GM12878 (cell line): Measurements from ENCODE around the gene ALDH18A1. TPM values are rescaled to one million over a fixed set of nuclear protein-coding genes. Genes with fewer than 3 reads are reported as not detected.
A peak's percentile ranks its signal among the peaks of the same experiment; 100 is the strongest.

Experiments used
- ATAC-seq: fragments of 200-7000 bp; cut with Tn5 transposase; 3 replicates; pipeline ENCODE4 v1.9.1; 2020; ENCODE audit warnings: mild to moderate bottlenecking, moderate library complexity
- Bru-seq: library from RNA; stranded (reverse); fragments of 400-500 nt; gene quantifications from one replicate; lab custom pipeline; 2021; lab: Mats Ljungman, UMichigan
- BruChase-seq, 2 experiments: library from RNA; stranded (reverse); fragments of 400-500 nt; gene quantifications; one replicate each; lab custom pipeline; 2021; lab: Mats Ljungman, UMichigan
- BruUV-seq: library from RNA; stranded (reverse); fragments of 400-500 nt; replicated peaks from 2 replicates; lab custom pipeline; 2021; lab: Mats Ljungman, UMichigan
- CTCF ChIA-PET: fragments of 300-600 bp; sonication (Branson Sonifier 250); formaldehyde crosslinking; extraction: SDS; loops from one replicate; lab custom pipeline; 2021; ENCODE audit warnings: inconsistent platforms; lab: Yijun Ruan, JAX
- POLR2A ChIA-PET: fragments of 350-600 bp; formaldehyde crosslinking; extraction: SDS; loops from one replicate; lab custom pipeline; 2021; ENCODE audit warnings: inconsistent platforms; lab: Charles Lee
- RAD21 ChIA-PET: fragments of 300-600 bp; sonication (Branson Sonifier 250); formaldehyde crosslinking; loops from one replicate; lab custom pipeline; 2023; ENCODE audit warnings: antibody characterized with exemption; ENCODE audit not compliant: unreplicated experiment; lab: Charles Lee
- SMC1A ChIA-PET: fragments of 300-600 bp; sonication (Branson Sonifier 250); formaldehyde crosslinking; loops from one replicate; lab custom pipeline; 2023; ENCODE audit not compliant: unreplicated experiment, uncharacterized antibody; lab: Charles Lee
- DNase-seq: peaks from one replicate; pipeline ENCODE4 v3.0.0-alpha.2; 2011; ENCODE audit warnings: low read depth, low spot score
- FAIRE-seq: peaks from 3 replicates; lab custom pipeline; 2011; peaks lifted over from hg19 to GRCh38; lab: Jason Lieb, UNC
- H2AFZ ChIP-seq: 2 replicates; pipeline ENCODE4 v1.6.0; 2011; ENCODE audit warnings: low read depth, low read length, control low read depth; ENCODE audit not compliant: control insufficient read depth
- H3K27ac ChIP-seq: 2 replicates; pipeline ENCODE4 v1.5.1; 2011; ENCODE audit warnings: control low read depth; ENCODE audit not compliant: control insufficient read depth, insufficient read depth
- H3K27me3 ChIP-seq, 2 experiments: replicated peaks in 1 of 2; 2 replicates each; pipeline versions ENCODE4 v1.6.0 to v1.6.1; 2011; ENCODE audit warnings: low read length in 1 of 2; ENCODE audit not compliant: control insufficient read depth in 2 of 2, insufficient read depth in 2 of 2
- H3K36me3 ChIP-seq, 2 experiments: 2 replicates each; pipeline ENCODE4 v1.5.1; 2011; ENCODE audit warnings: low read length in 1 of 2; ENCODE audit not compliant: control insufficient read depth in 2 of 2, insufficient read depth in 2 of 2
- H3K4me1 ChIP-seq: 2 replicates; pipeline ENCODE4 v1.6.1; 2011; ENCODE audit warnings: mild to moderate bottlenecking, low read length, moderate library complexity, mixed read lengths; ENCODE audit not compliant: control insufficient read depth, insufficient read depth
- H3K4me2 ChIP-seq: 2 replicates; pipeline ENCODE4 v1.6.0; 2011; ENCODE audit warnings: control low read depth; ENCODE audit not compliant: control insufficient read depth, insufficient read depth
- H3K4me3 ChIP-seq: fragments of 200-600 bp; sonication (generic); 2 replicates; pipeline ENCODE4 v1.5.1; 2016
- H3K79me2 ChIP-seq: 2 replicates; pipeline ENCODE4 v1.6.0; 2011; ENCODE audit warnings: low read length; ENCODE audit not compliant: control insufficient read depth, insufficient read depth
- H3K9ac ChIP-seq: 2 replicates; pipeline ENCODE4 v1.8.0; 2011; ENCODE audit warnings: low read length, control low read depth, mixed read lengths; ENCODE audit not compliant: control insufficient read depth, insufficient read depth
- H3K9me3 ChIP-seq: replicated peaks from 3 replicates; pipeline ENCODE4 v1.5.1; 2011; ENCODE audit warnings: mild to moderate bottlenecking, low read length; ENCODE audit not compliant: control insufficient read depth, insufficient read depth
- H4K20me1 ChIP-seq: 2 replicates; pipeline ENCODE4 v1.6.0; 2011; ENCODE audit not compliant: control insufficient read depth, insufficient read depth
- E4F1 ChIP-seq: fragments of 450-650 bp; IDR thresholded peaks from 2 replicates; pipeline ENCODE4 v1.6.1; 2018; ENCODE audit warnings: borderline replicate concordance, mild to moderate bottlenecking; ENCODE audit not compliant: partially characterized antibody
- IKZF1 ChIP-seq: fragments of 450-650 bp; conservative IDR thresholded peaks from 2 replicates; pipeline ENCODE4 v1.6.1; 2017; ENCODE audit warnings: antibody characterized with exemption, mild to moderate bottlenecking
- MAX ChIP-seq: IDR thresholded peaks from 2 replicates; pipeline ENCODE4 v1.6.1; 2012; ENCODE audit warnings: low read depth, low read length, improper control_type of control experiment
- POLR2A ChIP-seq: IDR thresholded peaks from 2 replicates; pipeline ENCODE4 v1.6.1; 2011; ENCODE audit warnings: low read depth, mild to moderate bottlenecking, low read length
- POLR2AphosphoS5 ChIP-seq: IDR thresholded peaks from 2 replicates; pipeline ENCODE4 v1.6.1; 2011; ENCODE audit warnings: mild to moderate bottlenecking, low read length, inconsistent platforms
- RB1 ChIP-seq: fragments of 450-650 bp; formaldehyde crosslinking; IDR thresholded peaks from 2 replicates; pipeline ENCODE4 v1.6.1; 2017; ENCODE audit warnings: mild to moderate bottlenecking, borderline replicate concordance
- RCOR1 ChIP-seq: conservative IDR thresholded peaks from 2 replicates; pipeline ENCODE4 v1.6.1; 2012; ENCODE audit warnings: low read depth, low read length, improper control_type of control experiment
- SMARCA5 ChIP-seq: fragments of 450-650 bp; IDR thresholded peaks from 2 replicates; pipeline ENCODE4 v1.6.1; 2017; ENCODE audit warnings: mild to moderate bottlenecking
- TBL1XR1 ChIP-seq: IDR thresholded peaks from 2 replicates; pipeline ENCODE4 v1.6.1; 2012; ENCODE audit warnings: low read depth, low read length, improper control_type of control experiment
- TCF7 ChIP-seq: IDR thresholded peaks from 2 replicates; pipeline ENCODE4 v1.6.1; 2014; ENCODE audit warnings: antibody characterized with exemption, borderline replicate concordance
- WGBS: methylation state at CpG from one replicate; pipeline ENCODE4 v1.1.6; 2016; ENCODE audit warnings: low lambda C conversion rate; ENCODE audit not compliant: insufficient replicate concordance, insufficient coverage; ENCODE audit errors: missing lambda C conversion rate; 5-methylcytosine and 5-hydroxymethylcytosine counted together
- in situ Hi-C: fragments of 300-500 bp; cut with MboI; formaldehyde crosslinking; loops from 9 replicates; pipeline ENCODE4 v1.14.3; 2018; ENCODE audit warnings: mixed read lengths
- intact Hi-C: fragments of 100-400 bp; cut with micrococcal nuclease; formaldehyde crosslinking; loops from one replicate; pipeline ENCODE4 v1.14.2; 2022; ENCODE audit not compliant: unreplicated experiment
- long read RNA-seq, 2 experiments: library from polyadenylated mRNA; unstranded; transcript quantifications; one replicate each; pipeline ENCODE4 v2.0.0, GENCODE V29; 2019 to 2020
- polyA minus RNA-seq, 3 experiments: library from RNA; depleted of rRNA, polyadenylated mRNA; stranded (reverse); fragments of >200 nt; gene quantifications; 2 replicates each; pipeline ENCODE4 v1.2.3, GENCODE V29; 2011
- polyA plus RNA-seq, 11 experiments: library from polyadenylated mRNA; depleted of rRNA in 4 of 11; unstranded in 6 of 11; stranded (reverse) in 5 of 11; fragments of >200 nt; fragmentation: Nextera tagmentation in 4 of 11; fragmentation: Illumina TruSeq in 1 of 11; extraction: Ambion mirVana in 4 of 11; extraction: Trizol in 1 of 11; gene quantifications; 1 replicate in 1 of 11; 2 replicates in 10 of 11; pipeline versions ENCODE4 v1.2.1 to v1.2.3, GENCODE V29; 2011 to 2016; ENCODE audit warnings: inconsistent platforms in 2 of 11, missing spikeins in 2 of 11, low read depth in 1 of 11
- total RNA-seq, 4 experiments: library from RNA; depleted of rRNA in 3 of 4; stranded (reverse); fragments of >200 nt in 3 of 4; fragmentation: Illumina TruSeq in 1 of 4; extraction: Trizol in 1 of 4; gene quantifications; 2 replicates each; pipeline versions ENCODE4 v1.2.1 to v1.2.3, GENCODE V29; 2013 to 2021

The ALDH18A1 gene
- 38.8 and 40.6 TPM in 2 replicates for total RNA-seq (2013; cell fraction: nucleolus; rRNA removed)
- total RNA-seq (2014; rRNA removed) (95.0 and 97.1 TPM in 2 replicates), total RNA-seq (2014; rRNA removed; fragmentation: Illumina TruSeq; extraction: Trizol) (80.8 and 87.6 TPM in 2 replicates), total RNA-seq (2021) (118 and 121 TPM in 2 replicates), polyA plus RNA-seq (2011; rRNA removed) (115 and 118 TPM in 2 replicates), polyA plus RNA-seq (2014; fragmentation: Illumina TruSeq; extraction: Trizol) (104 and 119 TPM in 2 replicates), polyA plus RNA-seq (2014; fragmentation: Nextera tagmentation; extraction: Ambion mirVana) (10 to 100 TPM; 24.3 to 32.8 TPM), polyA plus RNA-seq (2014; rRNA removed) (71.6 and 80.0 TPM in 2 replicates), polyA plus RNA-seq (2016; fragmentation: Nextera tagmentation; extraction: Ambion mirVana) (100 to 1,000 TPM; 107 to 108 TPM), polyA minus RNA-seq (2011; rRNA and poly(A)+ RNA removed) (130 and 166 TPM in 2 replicates), Bru-seq, nascent RNA (percentile 79 among the genes with signal in this experiment), BruChase-seq, experiment 1, labeled RNA remaining after a 6-hour chase (percentile 80 among the genes with signal in this experiment), BruChase-seq, experiment 2, labeled RNA remaining after a 2-hour chase (percentile 77 among the genes with signal in this experiment)
- polyA plus RNA-seq (2011; ENCODE audit: low read depth) = 48.4 TPM
- 90.3 and 97.0 TPM in 2 replicates for polyA plus RNA-seq (2011; cell fraction: cytosol; rRNA removed)
- polyA plus RNA-seq (2011; cell fraction: nucleus; rRNA removed) = 267 and 465 TPM in 2 replicates
- 55.6 and 58.6 TPM in 2 replicates for polyA plus RNA-seq (2012)
- polyA minus RNA-seq (2011; cell fraction: cytosol; rRNA and poly(A)+ RNA removed) = 32.9 and 39.4 TPM in 2 replicates
- polyA minus RNA-seq (2011; cell fraction: nucleus; rRNA and poly(A)+ RNA removed) = 70.1 and 92.0 TPM in 2 replicates
- long read RNA-seq, experiment 1, transcript ALDH18A1-201 (18 exons, 3,337 nt) = minor isoform, 9 of 93 reads
- long read RNA-seq, experiment 1, transcript ALDH18A1-202 (18 exons, 3,359 nt) = major isoform, 56 of 93 reads
- long read RNA-seq, experiment 1, partial matches to known transcripts = 12 of 93 reads
- long read RNA-seq, experiment 1, other reads (novel, unspliced or antisense) = 16 of 93 reads
- long read RNA-seq, experiment 2, transcript ALDH18A1-201 (18 exons, 3,337 nt) = minor isoform, 51 of 433 reads
- long read RNA-seq, experiment 2, transcript ALDH18A1-202 (18 exons, 3,359 nt) = major isoform, 262 of 433 reads
- long read RNA-seq, experiment 2, partial matches to known transcripts = 75 of 433 reads
- long read RNA-seq, experiment 2, other reads (novel, unspliced or antisense) = 45 of 433 reads

DNA sequence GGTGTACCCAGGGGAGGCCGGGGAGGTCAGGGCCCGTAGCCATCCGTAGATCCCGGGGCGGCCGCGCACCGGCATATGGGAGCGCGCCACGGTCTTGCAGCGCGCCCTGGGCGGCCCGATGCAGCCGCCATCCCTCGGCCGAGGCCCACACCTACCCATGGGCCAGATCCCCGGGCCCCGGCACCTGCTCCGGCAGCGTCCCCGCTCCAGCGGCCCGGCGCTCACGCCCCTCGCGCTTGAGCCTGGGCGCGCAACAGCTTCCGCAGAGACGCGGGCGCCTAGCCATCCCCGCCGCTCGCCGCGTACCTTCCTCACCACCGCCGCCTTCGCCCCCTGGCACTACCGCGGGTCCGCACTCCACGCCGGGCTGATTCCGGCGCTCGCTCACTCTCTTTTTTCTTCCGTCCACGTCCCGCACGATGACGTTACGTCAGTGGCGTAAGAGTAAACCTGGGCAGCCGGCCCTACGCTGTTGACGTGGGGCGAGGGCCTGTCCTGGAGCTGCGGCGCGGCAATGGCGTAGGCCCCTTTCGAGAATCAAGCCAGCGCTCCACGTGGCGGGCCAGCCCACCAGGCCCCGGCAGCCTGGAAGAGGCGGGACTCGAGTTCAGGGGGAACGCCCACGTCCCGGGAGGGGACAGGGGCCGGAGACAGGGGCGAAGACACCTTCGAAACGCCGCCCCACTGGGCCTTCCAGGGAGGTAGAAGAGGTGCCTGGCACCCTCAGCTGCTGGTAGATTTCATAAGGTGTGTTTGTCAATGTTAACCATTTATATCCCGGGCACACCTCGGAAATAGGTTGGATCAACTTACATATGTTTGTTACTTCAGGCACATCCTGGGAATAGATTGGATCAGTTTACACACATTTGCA lies at the start of gene ALDH18A1:
ALDH18A1 (minus strand) TSS at position 421 of the 874 bp plus-strand sequence. CDS start 3,334 bp downstream, outside the sequence.
- Histone ChIP-seq H3K4me2 (peak within 1 kb of the TSS; percentile 93), H3K79me2 (peaks cover 34% of the 10 kb centered on the region), H3K4me1 (peaks cover 5% of the 10 kb centered on the region), H3K9ac (peak within 1 kb of the TSS; percentile 90), H3K27me3 (no peaks in the 10 kb centered on the region), H4K20me1 (no peaks in the 10 kb centered on the region), H2AFZ (peak within 1 kb of the TSS; percentile 97), H3K9me3 (peaks cover 3% of the 10 kb centered on the region; the same call in 2 of the 3 replicates), H3K36me3 (peaks cover 0 to 13% of the 10 kb centered on the region in 2 experiments; a peak in 1 of 4 replicates), H3K4me3 (peak within 1 kb of the TSS; percentile 84), H3K27ac (peak within 1 kb of the TSS; percentile 78)
- under 1% methylated on average over 82 of the region's 83 CpGs for WGBS
- ATAC-seq = peak; percentile 93
- SMC1A ChIA-PET = interaction anchor here (0.6 kb wide), 1 partner anchor 17 kb away, joined by 4 read pairs; no protein-coding TSS in a partner anchor
- BruUV-seq = no TSS peak
- intact Hi-C loops = no loop called here
- POLR2A ChIA-PET = interaction anchor here (0.6 kb wide), 1 partner anchor 208 kb away, joined by 3 read pairs; no protein-coding TSS in a partner anchor
- in situ Hi-C loops = no loop called here
- CTCF ChIA-PET = interaction anchor here (1.8 kb wide), 1 partner anchor 226 kb away, joined by 3 read pairs; no protein-coding TSS in a partner anchor
- peak; percentile 66 for DNase-seq
- peak; percentile 95 for FAIRE-seq
- RAD21 ChIA-PET = interaction anchor here (1.2 kb wide), 2 partner anchors 38 to 185 kb away, joined by 4 read pairs; partner anchors contain the start of gene TCTN3
- TF ChIP-seq MAX (peak; percentile 81), SMARCA5 (peak; percentile 54; the same call in 1 of the 2 replicates), E4F1 (peak; percentile 60), POLR2A (peak; percentile 84), POLR2AphosphoS5 (peak; percentile 55; the same call in 1 of the 2 replicates), TCF7 (no peak), RCOR1 (0 out of 2 replicates have a peak, but pooled peaks have one; percentile 35), TBL1XR1 (peak; percentile 54; the same call in 1 of the 2 replicates), IKZF1 (peak; percentile 78), RB1 (peak; percentile 22; the same call in 1 of the 2 replicates)
